GM23248 (cell line): ENCODE measurements around the gene OPTC. TPM values are rescaled to one million over a fixed set of nuclear protein-coding genes. Genes with fewer than 3 reads are reported as not detected.
A peak's percentile ranks its signal among the peaks of the same experiment; 100 is the strongest.

Experiments used
- DNase-seq: peaks from one replicate; pipeline ENCODE4 v3.0.0-alpha.2; 2015
- H2AFZ ChIP-seq: fragments of 200-600 bp; sonication (generic); 2 replicates; pipeline ENCODE4 v1.6.1; 2016; ENCODE audit warnings: antibody characterized with exemption
- H3F3A ChIP-seq: fragments of 200-600 bp; sonication (generic); 2 replicates; pipeline ENCODE4 v1.6.1; 2016; ENCODE audit warnings: mild to moderate bottlenecking, antibody characterized with exemption, mixed run types; ENCODE audit not compliant: insufficient read depth
- H3K27ac ChIP-seq: fragments of 200-600 bp; sonication (generic); 2 replicates; pipeline ENCODE4 v1.5.1; 2016; ENCODE audit warnings: mild to moderate bottlenecking
- H3K27me3 ChIP-seq: fragments of 200-600 bp; sonication (generic); replicated peaks from 2 replicates; pipeline ENCODE4 v1.6.1; 2016; ENCODE audit warnings: mild to moderate bottlenecking; ENCODE audit not compliant: insufficient read depth
- H3K36me3 ChIP-seq: fragments of 200-600 bp; sonication (generic); 2 replicates; pipeline ENCODE4 v1.6.1; 2016; ENCODE audit warnings: low read depth, mild to moderate bottlenecking
- H3K4me1 ChIP-seq: fragments of 200-600 bp; sonication (generic); 2 replicates; pipeline ENCODE4 v1.6.1; 2016; ENCODE audit warnings: mild to moderate bottlenecking; ENCODE audit not compliant: insufficient read depth
- H3K4me2 ChIP-seq: fragments of 200-600 bp; sonication (generic); one replicate; pipeline ENCODE4 v1.6.1; 2016; ENCODE audit warnings: mild to moderate bottlenecking; ENCODE audit not compliant: unreplicated experiment
- H3K4me3 ChIP-seq: fragments of 200-600 bp; sonication (generic); 2 replicates; pipeline ENCODE4 v1.5.1; 2016; ENCODE audit warnings: mild to moderate bottlenecking
- H3K79me2 ChIP-seq: fragments of 200-600 bp; sonication (generic); 2 replicates; pipeline ENCODE4 v1.6.1; 2016; ENCODE audit warnings: mild to moderate bottlenecking; ENCODE audit not compliant: insufficient read depth
- H3K9ac ChIP-seq: fragments of 200-600 bp; sonication (generic); 2 replicates; pipeline ENCODE4 v1.6.1; 2016; ENCODE audit warnings: mild to moderate bottlenecking
- H3K9me2 ChIP-seq: fragments of 200-600 bp; sonication (generic); 2 replicates; pipeline ENCODE4 v1.6.1; 2016; ENCODE audit warnings: mixed run types, mild to moderate bottlenecking, moderate library complexity; ENCODE audit not compliant: insufficient read depth
- H3K9me3 ChIP-seq: fragments of 200-600 bp; sonication (generic); one replicate; pipeline ENCODE4 v1.6.1; 2017; ENCODE audit warnings: low read depth
- H4K20me1 ChIP-seq: fragments of 200-600 bp; sonication (generic); 2 replicates; pipeline ENCODE4 v1.6.0; 2016; ENCODE audit not compliant: insufficient read depth
- EZH2 ChIP-seq: fragments of 200-600 bp; sonication (generic); IDR thresholded peaks from 2 replicates; pipeline ENCODE4 v1.6.1; 2018; ENCODE audit warnings: antibody characterized with exemption, mild to moderate bottlenecking; ENCODE audit not compliant: insufficient read depth, poor library complexity, severe bottlenecking
- EZH2phosphoT487 ChIP-seq: fragments of 200-600 bp; sonication (generic); IDR thresholded peaks from 2 replicates; pipeline ENCODE4 v1.6.1; 2018; ENCODE audit warnings: antibody characterized with exemption, moderate library complexity, mild to moderate bottlenecking, low read depth; ENCODE audit not compliant: insufficient read depth
- WGBS, 2 experiments: methylation state at CpG; one replicate each; pipeline ENCODE4 v1.1.6; 2015 to 2017; ENCODE audit warnings: low lambda C conversion rate in 2 of 2, low coverage in 1 of 2; ENCODE audit errors: missing lambda C conversion rate in 2 of 2; 5-methylcytosine and 5-hydroxymethylcytosine counted together
- in situ Hi-C: fragments of 300-500 bp; cut with MboI; formaldehyde crosslinking; loops from 2 replicates; pipeline ENCODE4 v1.15.0; 2020
- polyA plus RNA-seq: library from polyadenylated mRNA; unstranded; fragments of >200 nt; fragmentation: Nextera tagmentation; extraction: Ambion mirVana; gene quantifications from 2 replicates; pipeline ENCODE4 v1.2.1, GENCODE V29; 2016
- total RNA-seq: library from RNA; depleted of rRNA; stranded (reverse); fragments of >200 nt; shearing (Covaris generic); gene quantifications from 2 replicates; pipeline ENCODE4 v1.2.3, GENCODE V29; 2014

Gene OPTC
- total and polyA plus RNA-seq, 2 experiments from 2014 or later, result not detected

DNA sequence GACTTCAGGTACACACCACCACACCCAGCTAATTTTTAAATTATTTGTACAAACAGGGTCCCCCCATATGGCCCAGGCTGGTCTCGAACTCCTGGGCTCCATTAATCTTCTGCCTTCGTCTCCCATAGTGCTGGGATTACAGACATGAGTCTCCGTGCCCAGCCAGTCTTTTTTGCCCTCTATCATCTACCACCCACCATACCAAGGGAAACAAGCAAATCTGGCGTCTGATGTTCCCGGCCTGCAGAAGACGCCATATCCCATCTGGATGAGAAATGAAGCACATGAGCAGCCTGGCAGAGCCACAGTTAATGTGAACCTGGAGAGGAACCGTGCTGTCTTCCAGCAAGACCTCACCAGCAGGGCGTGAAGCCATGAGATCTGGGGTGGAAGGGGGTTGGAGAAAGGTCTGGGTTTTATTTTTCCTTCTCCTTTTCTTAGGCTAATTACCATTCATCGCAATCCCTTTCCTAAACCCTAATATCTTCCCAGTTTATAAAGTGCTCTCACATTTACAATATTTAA is 20.1 kb upstream of the OPTC start:
- Histone ChIP-seq H3K27me3 (no peaks in the 10 kb centered on the region), H3K4me2 (no peak overlapping the region), H3K27ac (no peak overlapping the region), H3F3A (peaks cover 2% of the 10 kb centered on the region; the same call in 1 of the 2 replicates), H3K36me3 (no peaks in the 10 kb centered on the region), H3K4me1 (peaks cover 11% of the 10 kb centered on the region), H4K20me1 (no peaks in the 10 kb centered on the region), H3K9me2 (no peaks in the 10 kb centered on the region), H2AFZ (no peak overlapping the region), H3K9me3 (no peaks in the 10 kb centered on the region), H3K9ac (no peak overlapping the region), H3K79me2 (no peaks in the 10 kb centered on the region), H3K4me3 (no peak overlapping the region)
- TF ChIP-seq EZH2phosphoT487 (no peak), EZH2 (no peak)
- no peak for DNase-seq
- 73 to 86% methylated on average over 9 of the region's 9 CpGs for WGBS, 2 experiments
- in situ Hi-C loops, result no loop called here

DNA sequence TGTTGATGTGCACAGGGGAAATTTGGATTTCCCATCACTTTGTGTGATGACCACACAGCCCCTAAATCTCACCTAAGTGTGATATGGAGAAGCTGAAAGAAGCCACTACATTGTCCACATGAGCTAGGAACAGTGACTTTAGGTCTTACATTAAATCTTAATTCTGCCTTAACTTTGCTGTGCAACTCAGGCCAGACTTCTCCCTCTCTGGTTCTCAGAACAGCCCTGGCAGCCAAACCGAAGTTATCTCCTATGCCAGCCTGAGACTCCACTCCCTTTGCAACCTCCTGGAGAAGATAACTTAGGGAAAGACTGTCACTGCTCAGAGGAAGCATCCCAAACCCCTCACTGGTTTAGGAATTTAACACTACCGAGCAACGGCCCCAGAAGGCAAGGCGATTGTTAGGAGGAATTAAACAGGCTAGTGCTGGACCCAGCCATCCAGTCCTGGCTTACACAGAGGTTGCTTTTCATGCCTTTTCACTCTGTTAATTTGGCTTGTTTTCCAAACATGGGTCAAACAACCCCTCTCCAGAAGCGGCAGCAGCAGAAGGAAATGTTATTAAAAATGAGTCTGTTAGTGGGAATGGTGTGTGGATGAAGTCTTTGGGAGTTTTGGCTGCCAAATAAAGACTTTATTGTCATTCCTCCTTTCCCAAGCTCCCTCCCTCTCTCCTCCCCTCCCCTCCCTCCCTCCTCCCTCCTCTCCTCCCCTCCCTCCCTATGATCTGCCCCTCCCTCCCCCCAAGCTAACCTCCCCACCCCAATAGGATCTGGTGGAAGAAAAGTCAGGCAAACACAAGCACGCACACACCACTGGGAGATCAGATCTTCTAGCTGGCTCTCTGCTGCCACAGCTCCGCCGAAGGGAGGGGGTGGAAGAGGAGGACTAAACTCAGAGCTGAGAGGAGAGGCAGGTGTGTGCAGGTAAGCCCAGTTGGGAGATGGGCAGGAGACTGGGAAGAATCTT is 18.7 kb upstream of the OPTC start, which contains the start of gene PRELP:
PRELP (plus strand) TSS at position 795 of the 970 bp plus-strand sequence. CDS start 7,379 bp downstream, outside the sequence.
- in situ Hi-C loops, result no loop called here
- Histone ChIP-seq H3K4me1 (peaks cover 26% of the 10 kb centered on the region), H3K9me3 (no peaks in the 10 kb centered on the region), H3K4me2 (peak within 1 kb of the TSS; percentile 40), H3K79me2 (no peaks in the 10 kb centered on the region), H4K20me1 (no peaks in the 10 kb centered on the region), H3K9ac (no peak within 1 kb of the TSS), H2AFZ (peak within 1 kb of the TSS; percentile 48; the same call in 1 of the 2 replicates), H3K36me3 (no peaks in the 10 kb centered on the region), H3K4me3 (no peak within 1 kb of the TSS), H3F3A (peaks cover 16% of the 10 kb centered on the region), H3K27me3 (no peaks in the 10 kb centered on the region), H3K27ac (no peak within 1 kb of the TSS), H3K9me2 (no peaks in the 10 kb centered on the region)
- TF ChIP-seq EZH2phosphoT487 (no peak), EZH2 (no peak)
- DNase-seq, result peak; percentile 26
- 12 to 17% methylated on average over 8 of the region's 8 CpGs for WGBS, 2 experiments

DNA sequence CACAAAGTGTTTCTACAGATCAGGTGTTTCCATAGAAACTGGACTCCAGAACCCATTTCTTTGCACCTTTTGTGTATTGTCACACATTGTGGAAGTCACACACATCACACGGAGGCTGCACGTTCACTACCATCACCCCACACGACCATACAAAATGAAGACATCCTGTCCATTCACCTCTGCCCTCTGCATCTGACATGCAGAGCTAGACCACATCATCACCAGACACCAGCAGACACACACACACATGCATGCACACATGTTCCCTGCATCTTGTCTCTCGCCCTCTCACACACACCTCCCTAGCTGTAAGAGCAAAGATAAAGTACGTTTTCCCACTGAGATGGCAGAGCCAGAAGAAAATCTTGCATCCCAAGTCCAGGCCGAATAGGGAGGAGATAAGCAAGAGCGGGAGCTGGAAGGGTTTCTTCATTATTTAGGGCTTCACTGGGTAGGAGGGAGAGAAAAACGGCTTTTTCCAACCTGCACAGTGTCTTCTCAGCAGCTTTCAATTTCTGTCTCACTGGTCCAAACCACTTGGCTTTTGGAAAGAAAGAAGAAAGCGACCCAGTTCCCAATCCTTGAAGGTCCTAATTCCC is 17.6 kb upstream of the OPTC start:
- Histone ChIP-seq H3K4me2 (no peak overlapping the region), H3F3A (peaks cover 26% of the 10 kb centered on the region), H3K4me1 (peaks cover 36% of the 10 kb centered on the region), H3K9ac (no peak overlapping the region), H3K79me2 (no peaks in the 10 kb centered on the region), H4K20me1 (no peaks in the 10 kb centered on the region), H2AFZ (0 out of 2 replicates have a peak overlapping the region, but pooled peaks have one; percentile 16), H3K4me3 (no peak overlapping the region), H3K9me3 (no peaks in the 10 kb centered on the region), H3K27me3 (no peaks in the 10 kb centered on the region), H3K9me2 (no peaks in the 10 kb centered on the region), H3K27ac (no peak overlapping the region), H3K36me3 (no peaks in the 10 kb centered on the region)
- WGBS, 2 experiments, result 28 to 40% methylated on average over 9 of the region's 9 CpGs
- TF ChIP-seq EZH2phosphoT487 (no peak), EZH2 (no peak)
- no peak for DNase-seq
- in situ Hi-C loops, result no loop called here

DNA sequence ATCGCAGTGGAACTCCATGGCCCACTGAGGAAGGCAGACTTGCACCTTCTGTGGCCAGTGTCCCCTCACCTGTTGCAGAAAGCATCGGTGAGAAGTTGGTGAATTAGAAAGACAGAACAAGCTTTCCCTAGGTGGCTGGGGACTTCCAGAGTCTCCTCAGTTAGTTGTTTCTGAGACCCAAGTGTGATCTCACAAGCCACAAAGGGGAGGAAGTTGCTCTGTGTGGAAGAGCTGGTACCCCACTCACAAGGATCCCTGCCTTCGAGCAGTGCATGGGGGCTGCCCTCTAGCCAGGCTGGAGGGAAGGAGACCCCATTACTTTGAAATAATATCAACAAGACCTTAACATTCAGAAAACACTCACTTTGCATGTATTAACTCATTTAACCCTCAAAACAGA is 16.2 kb upstream of the OPTC start:
- no peaks in the 10 kb centered on the region for H3K27me3 ChIP-seq
- in situ Hi-C loops, result no loop called here
- H3K9me2 ChIP-seq, result no peaks in the 10 kb centered on the region
- H4K20me1 ChIP-seq, result no peaks in the 10 kb centered on the region
- H3K4me2 ChIP-seq, result no peak overlapping the region
- no peak overlapping the region for H3K4me3 ChIP-seq
- H3K79me2 ChIP-seq, result no peaks in the 10 kb centered on the region
- H3K9me3 ChIP-seq, result no peaks in the 10 kb centered on the region
- peaks cover 42% of the 10 kb centered on the region for H3K4me1 ChIP-seq
- H3F3A ChIP-seq, result peaks cover 36% of the 10 kb centered on the region
- TF ChIP-seq EZH2phosphoT487, result no peak
- no peak for TF ChIP-seq EZH2
- H3K36me3 ChIP-seq, result no peaks in the 10 kb centered on the region
- H2AFZ ChIP-seq, result no peak overlapping the region
- 95 to 98% methylated on average over 3 of the region's 3 CpGs for WGBS, 2 experiments
- no peak for DNase-seq
- H3K9ac ChIP-seq, result no peak overlapping the region
- H3K27ac ChIP-seq, result no peak overlapping the region
